D721Med (cell line): ENCODE data around the gene CARD14.

ENCODE experiments used
- DNase-seq: peaks from one replicate; pipeline ENCODE4 v3.0.0; 2011; ENCODE audit warnings: low spot score; ENCODE audit not compliant: insufficient read length
- FAIRE-seq: peaks from 2 replicates; lab custom pipeline; 2011; peaks lifted over from hg19 to GRCh38; lab: Jason Lieb, UNC
- TF ChIP-seq, protein P1 (sequence below): IDR thresholded peaks from 2 replicates; pipeline ENCODE4 v1.5.1; 2012; ENCODE audit warnings: mild to moderate bottlenecking, control low read depth; ENCODE audit not compliant: insufficient read depth; ENCODE audit errors: missing control alignments

The CARD14 gene

DNA sequence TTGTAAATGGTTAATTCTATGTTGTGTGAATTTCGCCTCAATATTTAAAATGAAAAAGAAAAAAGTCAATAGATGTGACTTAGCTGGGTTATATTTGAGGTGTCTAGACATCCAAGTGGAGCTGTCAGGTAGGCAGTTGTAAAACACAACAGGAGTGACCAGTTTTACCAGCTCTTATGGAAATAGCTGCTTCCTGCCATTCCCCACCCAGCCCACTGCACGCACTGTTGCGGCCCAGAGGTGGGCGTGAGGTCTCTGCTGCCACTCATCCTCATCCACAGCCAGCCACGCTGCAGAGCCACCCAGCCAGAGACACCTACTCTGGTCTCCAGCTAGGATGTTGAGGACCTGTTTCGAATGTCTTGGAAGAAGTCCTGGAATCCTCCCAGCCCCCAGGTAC lies 3.4 kb upstream of the CARD14 start:
- DNase-seq (no peak), FAIRE-seq (no peak)
- TF ChIP-seq, protein P1, sequence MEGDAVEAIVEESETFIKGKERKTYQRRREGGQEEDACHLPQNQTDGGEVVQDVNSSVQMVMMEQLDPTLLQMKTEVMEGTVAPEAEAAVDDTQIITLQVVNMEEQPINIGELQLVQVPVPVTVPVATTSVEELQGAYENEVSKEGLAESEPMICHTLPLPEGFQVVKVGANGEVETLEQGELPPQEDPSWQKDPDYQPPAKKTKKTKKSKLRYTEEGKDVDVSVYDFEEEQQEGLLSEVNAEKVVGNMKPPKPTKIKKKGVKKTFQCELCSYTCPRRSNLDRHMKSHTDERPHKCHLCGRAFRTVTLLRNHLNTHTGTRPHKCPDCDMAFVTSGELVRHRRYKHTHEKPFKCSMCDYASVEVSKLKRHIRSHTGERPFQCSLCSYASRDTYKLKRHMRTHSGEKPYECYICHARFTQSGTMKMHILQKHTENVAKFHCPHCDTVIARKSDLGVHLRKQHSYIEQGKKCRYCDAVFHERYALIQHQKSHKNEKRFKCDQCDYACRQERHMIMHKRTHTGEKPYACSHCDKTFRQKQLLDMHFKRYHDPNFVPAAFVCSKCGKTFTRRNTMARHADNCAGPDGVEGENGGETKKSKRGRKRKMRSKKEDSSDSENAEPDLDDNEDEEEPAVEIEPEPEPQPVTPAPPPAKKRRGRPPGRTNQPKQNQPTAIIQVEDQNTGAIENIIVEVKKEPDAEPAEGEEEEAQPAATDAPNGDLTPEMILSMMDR = no peak

DNA sequence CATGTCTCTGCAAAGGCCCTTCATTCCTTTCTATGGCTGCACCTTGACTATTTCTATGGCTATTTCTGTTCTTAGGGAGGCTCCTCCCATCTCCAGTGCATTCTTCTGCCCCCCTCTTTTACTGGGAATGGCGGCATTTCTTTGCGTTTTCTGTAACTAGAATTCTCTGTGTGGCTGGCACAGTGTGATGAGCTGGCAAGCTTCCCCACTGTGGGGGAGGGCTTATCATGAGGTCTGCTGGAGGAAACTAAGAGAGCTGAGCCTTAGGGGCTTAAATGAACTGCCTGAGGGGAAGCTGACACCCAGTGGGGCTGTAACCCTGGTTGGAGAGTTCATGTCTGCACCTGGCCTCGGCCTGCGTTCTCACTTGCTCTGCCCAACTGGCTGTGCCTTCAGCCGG lies 1.5 kb upstream of the CARD14 start:
- FAIRE-seq (no peak), DNase-seq (no peak)
- TF ChIP-seq, protein P1 = no peak

DNA sequence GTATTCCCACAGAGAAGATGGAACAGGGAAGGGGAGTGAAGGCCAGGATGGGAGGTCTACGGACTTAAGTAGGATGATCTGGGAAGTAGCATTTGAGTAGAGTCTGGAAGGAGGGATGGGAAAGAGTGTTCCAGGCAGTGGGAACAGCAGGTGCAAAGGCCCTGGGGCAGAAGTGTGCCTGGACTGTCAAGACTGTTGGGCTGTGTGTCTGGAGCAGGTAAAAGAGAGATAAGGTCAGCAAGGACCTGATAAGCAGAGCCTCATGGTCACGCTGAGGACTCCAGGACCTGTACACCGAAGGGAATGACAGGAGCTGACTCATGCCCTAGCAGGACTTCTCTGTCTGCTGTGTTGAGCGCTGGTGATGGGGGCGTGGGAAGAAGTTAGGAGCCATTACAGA lies 723 bp upstream of the CARD14 start:
- TF ChIP-seq, protein P1 = no peak
- no peak for FAIRE-seq
- no peak for DNase-seq

DNA sequence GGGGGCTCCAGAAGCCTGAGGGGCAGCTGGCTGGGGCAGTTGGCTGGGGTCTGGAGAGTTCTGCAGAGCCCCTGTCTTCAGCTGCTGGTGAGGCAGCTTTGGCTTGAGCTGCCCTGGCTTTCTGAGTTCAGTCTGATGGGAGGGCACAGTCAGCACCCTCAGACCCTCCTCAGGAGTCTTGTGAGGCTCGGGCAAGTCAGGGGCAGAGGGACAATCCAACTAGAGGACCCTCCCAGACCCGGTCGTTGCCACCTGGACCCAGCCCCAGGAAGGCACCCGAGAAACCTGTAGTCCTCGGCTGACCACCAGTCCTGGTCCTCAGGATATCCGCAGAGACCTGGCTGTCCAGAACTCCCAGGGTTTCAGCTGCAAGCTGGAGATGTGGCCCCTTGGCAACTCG lies 1.9 kb downstream of the CARD14 start:
- TF ChIP-seq, protein P1 = no peak
- FAIRE-seq = no peak
- no peak for DNase-seq

DNA sequence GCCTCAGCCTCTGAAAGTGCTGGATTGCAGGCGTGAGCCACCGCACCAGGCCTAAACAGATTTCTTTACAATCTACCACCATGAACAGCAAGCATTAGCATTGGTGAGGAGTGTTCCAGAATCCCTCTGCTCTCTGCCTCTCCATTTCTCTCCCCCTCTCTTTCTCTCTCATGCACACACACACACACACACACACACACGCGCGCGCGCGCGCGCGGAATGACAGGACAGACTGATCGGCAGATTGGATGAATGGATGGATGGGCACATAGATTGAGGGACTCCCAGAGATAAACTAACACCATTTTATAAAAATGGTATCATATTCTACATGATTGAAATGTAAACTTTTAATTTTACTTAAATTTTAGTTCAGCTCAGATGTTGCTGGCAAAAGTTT lies 3.3 kb downstream of the CARD14 start:
- TF ChIP-seq, protein P1 = no peak
- FAIRE-seq (no peak), DNase-seq (no peak)

DNA sequence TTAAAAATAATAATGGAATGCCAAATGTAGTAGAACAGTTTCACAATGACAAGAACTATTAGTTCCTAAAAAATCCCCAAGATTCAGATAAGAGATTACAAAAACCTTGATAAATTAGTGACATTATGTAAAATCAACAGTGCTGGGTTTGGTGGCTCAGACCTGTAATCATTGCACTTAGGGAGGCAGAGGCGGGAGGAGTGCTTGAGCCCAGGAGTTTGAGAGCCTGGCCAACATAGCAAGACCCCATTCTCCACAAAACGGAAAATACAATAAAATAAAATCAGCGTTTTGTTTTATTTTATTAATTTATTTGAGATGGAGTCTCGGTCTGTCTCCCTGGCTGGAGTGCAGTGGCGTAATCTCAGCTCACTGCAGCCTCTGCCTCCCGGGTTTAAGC lies 4.1 kb downstream of the CARD14 start:
- FAIRE-seq = no peak
- TF ChIP-seq, protein P1 = no peak
- no peak for DNase-seq

DNA sequence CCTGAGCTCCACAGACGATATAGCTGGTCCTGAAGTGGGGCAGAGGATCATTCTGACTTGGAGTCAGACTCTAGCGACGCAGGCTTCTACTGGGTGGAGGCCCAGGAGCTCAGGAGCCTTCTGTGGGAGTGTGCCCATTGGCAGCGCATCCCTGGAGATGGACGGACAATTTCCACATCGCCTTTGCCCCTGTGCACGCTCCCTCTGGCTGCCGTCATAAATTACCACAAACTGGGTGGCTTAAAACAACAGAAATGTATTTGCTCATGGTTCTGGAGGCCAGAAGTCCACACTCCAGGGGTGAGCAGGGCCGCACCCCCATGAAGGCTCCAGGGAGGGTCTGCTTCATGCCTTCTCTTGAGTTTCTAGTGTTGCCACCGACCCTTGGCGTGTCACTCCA lies 6.9 kb downstream of the CARD14 start:
- no peak for FAIRE-seq
- TF ChIP-seq, protein P1 = no peak
- DNase-seq = no peak
